ENCODE data around the gene SELENOO.
"Not testable (repeated sequence)": the region's sequence is repeated elsewhere in the genome, so short reads cannot be mapped to it uniquely, and the experiment has no call there.

The SELENOO gene

GRCh38 chr22:50201191-50202129, 649 bp downstream of the SELENOO start:
- DNase-seq (ENCODE audit: low read depth, low spot score) = no peak

- DNase-seq (ENCODE audit: low read depth, low spot score) = no peak
Measured at GRCh38 chr22:50202130-50202666, 1.4 kb downstream of the SELENOO start.

GRCh38 chr22:50203288-50203687, 2.5 kb downstream of the SELENOO start:
- DNase-seq (ENCODE audit: low read depth, low spot score) = no peak

GRCh38 chr22:50204571-50204970, 3.8 kb downstream of the SELENOO start:
- no peak for DNase-seq (ENCODE audit: low read depth, low spot score)

- not testable (repeated sequence) for DNase-seq (ENCODE audit: low read depth, low spot score)
Measured at GRCh38 chr22:50204998-50205397, 4.2 kb downstream of the SELENOO start.

- no peak for DNase-seq (ENCODE audit: low read depth, low spot score)
Measured at GRCh38 chr22:50205781-50206569, 5.2 kb downstream of the SELENOO start.

- no peak for DNase-seq (ENCODE audit: low read depth, low spot score)
Measured at GRCh38 chr22:50206599-50206998, 5.8 kb downstream of the SELENOO start.

- DNase-seq (ENCODE audit: low read depth, low spot score) = no peak
Measured at GRCh38 chr22:50207383-50208140, 6.8 kb downstream of the SELENOO start.

GRCh38 chr22:50208430-50208938, 7.7 kb downstream of the SELENOO start:
- no peak for DNase-seq (ENCODE audit: low read depth, low spot score)

- DNase-seq (ENCODE audit: low read depth, low spot score) = no peak
Measured at GRCh38 chr22:50208939-50209892, 8.4 kb downstream of the SELENOO start.

- no peak for DNase-seq (ENCODE audit: low read depth, low spot score)
Measured at GRCh38 chr22:50209893-50210292, 9.1 kb downstream of the SELENOO start.

- no peak for DNase-seq (ENCODE audit: low read depth, low spot score)
Measured at GRCh38 chr22:50210378-50211139, 9.7 kb downstream of the SELENOO start.

- DNase-seq (ENCODE audit: low read depth, low spot score) = no peak
Measured at GRCh38 chr22:50211147-50211546, 10.3 kb downstream of the SELENOO start.

- no peak for DNase-seq (ENCODE audit: low read depth, low spot score)
Measured at GRCh38 chr22:50213263-50213662, 12.5 kb downstream of the SELENOO start.

- DNase-seq (ENCODE audit: low read depth, low spot score) = no peak
Measured at GRCh38 chr22:50215297-50216054, 14.7 kb downstream of the SELENOO start.

GRCh38 chr22:50216055-50216683, 15.4 kb downstream of the SELENOO start:
- DNase-seq (ENCODE audit: low read depth, low spot score) = no peak

GRCh38 chr22:50216684-50217520, 16.1 kb downstream of the SELENOO start:
- no peak for DNase-seq (ENCODE audit: low read depth, low spot score)
